ENCODE results near the gene DNAJC18.

Gene DNAJC18

GRCh38 chr5:139473105-139473504 is 33.8 kb upstream of the DNAJC18 start:
- ChIA-PET CTCF (interaction anchor here (0.9 to 1.4 kb wide), 5 partner anchors 9 to 43 kb away, joined by 3 to 4 read pairs (median 3); partner anchors contain the start of genes ECSCR and STING1), POLR2A (interaction anchor here (1.9 kb wide), 1 partner anchor 34 kb away, joined by 6 read pairs; the partner anchor contains the start of gene DNAJC18)
- DNase-seq (ENCODE audit: low read depth, low spot score): no peak
- TF ChIP-seq, protein P1, sequence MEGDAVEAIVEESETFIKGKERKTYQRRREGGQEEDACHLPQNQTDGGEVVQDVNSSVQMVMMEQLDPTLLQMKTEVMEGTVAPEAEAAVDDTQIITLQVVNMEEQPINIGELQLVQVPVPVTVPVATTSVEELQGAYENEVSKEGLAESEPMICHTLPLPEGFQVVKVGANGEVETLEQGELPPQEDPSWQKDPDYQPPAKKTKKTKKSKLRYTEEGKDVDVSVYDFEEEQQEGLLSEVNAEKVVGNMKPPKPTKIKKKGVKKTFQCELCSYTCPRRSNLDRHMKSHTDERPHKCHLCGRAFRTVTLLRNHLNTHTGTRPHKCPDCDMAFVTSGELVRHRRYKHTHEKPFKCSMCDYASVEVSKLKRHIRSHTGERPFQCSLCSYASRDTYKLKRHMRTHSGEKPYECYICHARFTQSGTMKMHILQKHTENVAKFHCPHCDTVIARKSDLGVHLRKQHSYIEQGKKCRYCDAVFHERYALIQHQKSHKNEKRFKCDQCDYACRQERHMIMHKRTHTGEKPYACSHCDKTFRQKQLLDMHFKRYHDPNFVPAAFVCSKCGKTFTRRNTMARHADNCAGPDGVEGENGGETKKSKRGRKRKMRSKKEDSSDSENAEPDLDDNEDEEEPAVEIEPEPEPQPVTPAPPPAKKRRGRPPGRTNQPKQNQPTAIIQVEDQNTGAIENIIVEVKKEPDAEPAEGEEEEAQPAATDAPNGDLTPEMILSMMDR (IDR thresholded peaks at IDR 0.05; ENCODE audit: insufficient read depth, low read length, missing control alignments): no peak
- no peak overlapping the region for H3K4me3 ChIP-seq (ENCODE audit: low read depth, low read length)

DNA sequence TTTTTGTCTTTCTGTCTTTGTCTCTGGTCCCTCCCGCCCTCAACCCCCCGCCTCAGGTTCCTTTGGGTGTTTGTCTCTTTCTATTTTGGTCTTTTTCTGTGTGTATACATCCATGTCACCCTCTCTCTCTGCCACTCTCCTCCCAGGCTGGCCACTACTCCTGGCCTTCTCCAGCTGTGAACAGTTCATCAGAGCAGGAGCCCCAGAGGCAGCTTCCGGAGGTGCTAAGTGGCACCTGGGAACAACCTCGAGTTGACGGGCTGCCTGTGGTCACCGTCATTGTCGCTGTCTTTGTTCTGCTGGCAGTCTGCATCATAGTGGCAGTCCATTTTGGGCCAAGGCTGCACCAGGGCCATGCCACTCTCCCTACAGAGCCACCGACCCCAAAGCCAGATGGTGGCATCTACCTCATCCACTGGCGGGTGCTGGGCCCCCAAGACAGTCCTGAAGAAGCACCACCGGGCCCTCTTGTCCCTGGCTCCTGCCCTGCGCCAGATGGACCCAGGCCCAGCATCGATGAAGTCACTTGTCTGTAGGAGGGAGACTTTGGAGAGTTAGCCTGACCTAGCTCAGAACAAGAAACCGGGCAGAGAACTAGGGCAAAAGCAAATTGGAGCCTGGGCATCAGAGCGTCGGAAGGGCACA is 33.2 kb upstream of the DNAJC18 start:
- ChIA-PET POLR2A (interaction anchor here (1.9 kb wide), 1 partner anchor 34 kb away, joined by 6 read pairs; the partner anchor contains the start of gene DNAJC18), CTCF (interaction anchor here (1.1 to 1.2 kb wide), 2 partner anchors 10 to 27 kb away, joined by 3 read pairs; partner anchors contain the start of gene ECSCR)
- no peak overlapping the region for H3K4me3 ChIP-seq (ENCODE audit: low read depth, low read length)
- DNase-seq (ENCODE audit: low read depth, low spot score): no peak
- TF ChIP-seq, protein P1 (IDR thresholded peaks at IDR 0.05; ENCODE audit: insufficient read depth, low read length, missing control alignments): no peak

- TF ChIP-seq, protein P1 (IDR thresholded peaks at IDR 0.05; ENCODE audit: insufficient read depth, low read length, missing control alignments): no peak
- POLR2A ChIA-PET: no interaction called here
- CTCF ChIA-PET: interaction anchor here (0.7 to 2.0 kb wide), 3 partner anchors 10 to 44 kb away, joined by 3 to 7 read pairs (median 3); partner anchors contain the start of gene STING1
- no peak for DNase-seq (ENCODE audit: low read depth, low spot score)
- no peak within 1 kb of the TSS for H3K4me3 ChIP-seq (ENCODE audit: low read depth, low read length)
These were observed 31.5 kb upstream of the DNAJC18 start, which contains the start of gene SMIM33 for GRCh38 chr5:139470821-139471300. TSS of gene SMIM33 (plus strand) at chr5:139471004. CDS start at chr5:139471122, 118 bp downstream.

- ChIA-PET POLR2A (interaction anchor here (0.6 kb wide), 1 partner anchor 8 kb away, joined by 3 read pairs; no protein-coding TSS in a partner anchor), CTCF (interaction anchor here (1.9 kb wide), 1 partner anchor 46 kb away, joined by 6 read pairs; no protein-coding TSS in a partner anchor)
- DNase-seq (ENCODE audit: low read depth, low spot score): no peak
- H3K4me3 ChIP-seq (ENCODE audit: low read depth, low read length): no peak overlapping the region
- TF ChIP-seq, protein P1 (IDR thresholded peaks at IDR 0.05; ENCODE audit: insufficient read depth, low read length, missing control alignments): no peak
These were observed 29.2 kb upstream of the DNAJC18 start for GRCh38 chr5:139468421-139468931.

GRCh38 chr5:139462586-139463276 is 23.4 kb upstream of the DNAJC18 start, which contains the start of gene ECSCR:
TSS of gene ECSCR (minus strand) at chr5:139462743. CDS start at chr5:139462670, 73 bp downstream.
- DNase-seq (ENCODE audit: low read depth, low spot score): no peak
- ChIA-PET CTCF (interaction anchor here (0.5 to 1.6 kb wide), 3 partner anchors 10 to 158 kb away, joined by 3 to 4 read pairs (median 3); partner anchors contain the start of gene STING1), POLR2A (no interaction called here)
- TF ChIP-seq, protein P1 (IDR thresholded peaks at IDR 0.05; ENCODE audit: insufficient read depth, low read length, missing control alignments): no peak
- no peak within 1 kb of the TSS for H3K4me3 ChIP-seq (ENCODE audit: low read depth, low read length)
